ENCODE results near the gene ESRRG.

DNA sequence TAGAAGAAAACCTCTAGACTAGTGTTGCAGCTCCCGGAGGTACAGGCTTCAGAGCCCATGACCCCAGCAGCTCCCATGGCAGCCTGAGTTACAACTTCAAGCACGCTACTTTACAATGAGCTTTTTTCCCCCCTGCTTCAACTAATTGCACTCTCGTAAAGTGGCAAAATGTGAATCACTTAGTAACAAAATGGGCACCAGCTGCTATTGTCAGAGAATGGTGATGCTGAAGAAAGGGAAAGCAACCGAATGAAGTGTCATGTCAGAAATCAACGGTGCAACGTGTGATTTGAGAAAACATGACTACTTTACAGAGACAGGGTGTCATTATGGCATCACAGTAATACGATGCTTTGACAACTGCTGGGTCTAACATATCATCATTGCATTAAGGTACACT lies 40.5 kb downstream of the ESRRG start:
- TF ChIP-seq, protein P1, sequence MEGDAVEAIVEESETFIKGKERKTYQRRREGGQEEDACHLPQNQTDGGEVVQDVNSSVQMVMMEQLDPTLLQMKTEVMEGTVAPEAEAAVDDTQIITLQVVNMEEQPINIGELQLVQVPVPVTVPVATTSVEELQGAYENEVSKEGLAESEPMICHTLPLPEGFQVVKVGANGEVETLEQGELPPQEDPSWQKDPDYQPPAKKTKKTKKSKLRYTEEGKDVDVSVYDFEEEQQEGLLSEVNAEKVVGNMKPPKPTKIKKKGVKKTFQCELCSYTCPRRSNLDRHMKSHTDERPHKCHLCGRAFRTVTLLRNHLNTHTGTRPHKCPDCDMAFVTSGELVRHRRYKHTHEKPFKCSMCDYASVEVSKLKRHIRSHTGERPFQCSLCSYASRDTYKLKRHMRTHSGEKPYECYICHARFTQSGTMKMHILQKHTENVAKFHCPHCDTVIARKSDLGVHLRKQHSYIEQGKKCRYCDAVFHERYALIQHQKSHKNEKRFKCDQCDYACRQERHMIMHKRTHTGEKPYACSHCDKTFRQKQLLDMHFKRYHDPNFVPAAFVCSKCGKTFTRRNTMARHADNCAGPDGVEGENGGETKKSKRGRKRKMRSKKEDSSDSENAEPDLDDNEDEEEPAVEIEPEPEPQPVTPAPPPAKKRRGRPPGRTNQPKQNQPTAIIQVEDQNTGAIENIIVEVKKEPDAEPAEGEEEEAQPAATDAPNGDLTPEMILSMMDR (IDR thresholded peaks at IDR 0.05; ENCODE audit: borderline replicate concordance, extremely low read depth, low read length, poor library complexity, severe bottlenecking): no peak
- TF ChIP-seq EZH2 (IDR thresholded peaks at IDR 0.05; ENCODE audit: borderline replicate concordance, low read depth, low read length, severe bottlenecking): no peak

All from DND-41 (cell line).